Sigmoid colon (tissue), 7 donors: ENCODE measurements around the gene PRAF2. TPM values are rescaled to one million over a fixed set of nuclear protein-coding genes. Genes with fewer than 3 reads are reported as not detected.

ENCODE experiments used
- DNase-seq: peaks from one replicate; pipeline ENCODE4 v3.0.0-alpha.2; 2019
- H3K27ac ChIP-seq, 4 donors: fragments of 200-600 bp; sonication (generic); one replicate each; pipeline ENCODE4 v1.5.1; 2016 to 2019; ENCODE audit warnings: mild to moderate bottlenecking in 1 of 4
- H3K27me3 ChIP-seq, 3 donors: fragments of 200-600 bp; sonication (generic); one replicate each; pipeline ENCODE4 v1.5.1; 2019; ENCODE audit warnings: mild to moderate bottlenecking in 1 of 3
- H3K36me3 ChIP-seq, 4 donors: fragments of 200-600 bp; sonication (generic); one replicate each; pipeline ENCODE4 v1.5.1; 2016 to 2019
- H3K4me1 ChIP-seq, 4 donors: fragments of 200-600 bp; sonication (generic); one replicate each; pipeline ENCODE4 v1.5.1; 2017 to 2019
- H3K4me3 ChIP-seq, 4 donors: fragments of 200-600 bp; sonication (generic); one replicate each; pipeline ENCODE4 v1.5.1; 2017 to 2019; ENCODE audit warnings: mild to moderate bottlenecking in 2 of 4, moderate library complexity in 1 of 4
- H3K9me3 ChIP-seq, 4 donors: fragments of 200-600 bp in 3 of 4; sonication (generic) in 3 of 4; one replicate each; pipeline versions ENCODE4 v1.5.1 to v1.6.1; 2013 to 2019
- EP300 ChIP-seq, 4 donors: sonication (generic); formaldehyde crosslinking; IDR thresholded peaks; one replicate each; pipeline ENCODE4 v1.6.1; 2017; ENCODE audit warnings: antibody characterized with exemption in 4 of 4
- POLR2A ChIP-seq, 2 donors: fragments of 450-650 bp; IDR thresholded peaks; one replicate each; pipeline ENCODE4 v1.6.1; 2016; ENCODE audit warnings: antibody characterized with exemption in 2 of 2, mild to moderate bottlenecking in 2 of 2, moderate library complexity in 2 of 2
- POLR2AphosphoS5 ChIP-seq, 4 donors: sonication (generic); formaldehyde crosslinking; IDR thresholded peaks; one replicate each; pipeline ENCODE4 v1.6.1; 2017; ENCODE audit warnings: antibody characterized with exemption in 4 of 4
- WGBS, 2 donors: extraction: QIAGEN DNeasy Blood & Tissue Kit; methylation state at CpG; one replicate each; pipeline ENCODE4 v1.1.7; 2013; 5-methylcytosine and 5-hydroxymethylcytosine counted together
- intact Hi-C: fragments of 100-400 bp; cut with DNase I; formaldehyde crosslinking; loops from one replicate; pipeline ENCODE4 v1.15.1; 2023
- polyA plus RNA-seq, 3 donors: library from polyadenylated mRNA; stranded (reverse); fragments of 200-250 nt; gene quantifications; one replicate each; pipeline ENCODE4 v1.2.3, GENCODE V29; 2013
- total RNA-seq, 4 donors: library from RNA; depleted of rRNA; stranded (reverse); fragments of >200 nt; gene quantifications; one replicate each; pipeline ENCODE4 v1.1.0, GENCODE V29; 2016
- TF ChIP-seq, protein P1 (sequence below), 4 experiments: fragments of 450-650 bp in 3 of 4; fragments of 200-600 bp in 1 of 4; IDR thresholded peaks; one replicate each; pipeline ENCODE4 v1.5.1; 2016 to 2019; ENCODE audit warnings: antibody characterized with exemption in 4 of 4, mild to moderate bottlenecking in 3 of 4, moderate library complexity in 2 of 4
- donor health status: healthy with polysubstance abuse.
- donor health status: Bipolar disorder and iron deficiency.
- donor health status: healthy.

PRAF2 gene
- total and polyA plus RNA-seq, 7 donors = 2.8 to 20.2 (median 18.2) TPM

- no peak for DNase-seq
- H3K27ac ChIP-seq = peak overlapping the region; percentile 95 to 100 (median 98)
- H3K4me1 ChIP-seq = peaks cover 0 to 24% (median 22%) of the 10 kb centered on the region in 4 donors
- TF ChIP-seq, protein P1, sequence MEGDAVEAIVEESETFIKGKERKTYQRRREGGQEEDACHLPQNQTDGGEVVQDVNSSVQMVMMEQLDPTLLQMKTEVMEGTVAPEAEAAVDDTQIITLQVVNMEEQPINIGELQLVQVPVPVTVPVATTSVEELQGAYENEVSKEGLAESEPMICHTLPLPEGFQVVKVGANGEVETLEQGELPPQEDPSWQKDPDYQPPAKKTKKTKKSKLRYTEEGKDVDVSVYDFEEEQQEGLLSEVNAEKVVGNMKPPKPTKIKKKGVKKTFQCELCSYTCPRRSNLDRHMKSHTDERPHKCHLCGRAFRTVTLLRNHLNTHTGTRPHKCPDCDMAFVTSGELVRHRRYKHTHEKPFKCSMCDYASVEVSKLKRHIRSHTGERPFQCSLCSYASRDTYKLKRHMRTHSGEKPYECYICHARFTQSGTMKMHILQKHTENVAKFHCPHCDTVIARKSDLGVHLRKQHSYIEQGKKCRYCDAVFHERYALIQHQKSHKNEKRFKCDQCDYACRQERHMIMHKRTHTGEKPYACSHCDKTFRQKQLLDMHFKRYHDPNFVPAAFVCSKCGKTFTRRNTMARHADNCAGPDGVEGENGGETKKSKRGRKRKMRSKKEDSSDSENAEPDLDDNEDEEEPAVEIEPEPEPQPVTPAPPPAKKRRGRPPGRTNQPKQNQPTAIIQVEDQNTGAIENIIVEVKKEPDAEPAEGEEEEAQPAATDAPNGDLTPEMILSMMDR (IDR thresholded peaks at IDR 0.05) = no peak
- no peak for TF ChIP-seq POLR2AphosphoS5 (IDR thresholded peaks at IDR 0.05)
- TF ChIP-seq EP300 (IDR thresholded peaks at IDR 0.05) = no peak
- TF ChIP-seq POLR2A (IDR thresholded peaks at IDR 0.05) = no peak
- WGBS, 2 donors = 62 to 74% methylated on average over 7 of the region's 7 CpGs
- H3K4me3 ChIP-seq = peak overlapping the region; percentile 10 to 90 (median 76)
- H3K36me3 ChIP-seq = peaks cover 9 to 39% (median 16%) of the 10 kb centered on the region in 4 donors
- no peaks in the 10 kb centered on the region for H3K9me3 ChIP-seq
- no peaks in the 10 kb centered on the region for H3K27me3 ChIP-seq
- intact Hi-C loops = loop anchor here (5.0 to 10.0 kb wide), 3 partner anchors 123 to 1386 kb away; partner anchors contain the start of genes ELK1, MAGIX, PIM2 and UXT
These were observed 33.3 kb downstream of the PRAF2 start for GRCh38 chrX:49040376-49040955.

DNA sequence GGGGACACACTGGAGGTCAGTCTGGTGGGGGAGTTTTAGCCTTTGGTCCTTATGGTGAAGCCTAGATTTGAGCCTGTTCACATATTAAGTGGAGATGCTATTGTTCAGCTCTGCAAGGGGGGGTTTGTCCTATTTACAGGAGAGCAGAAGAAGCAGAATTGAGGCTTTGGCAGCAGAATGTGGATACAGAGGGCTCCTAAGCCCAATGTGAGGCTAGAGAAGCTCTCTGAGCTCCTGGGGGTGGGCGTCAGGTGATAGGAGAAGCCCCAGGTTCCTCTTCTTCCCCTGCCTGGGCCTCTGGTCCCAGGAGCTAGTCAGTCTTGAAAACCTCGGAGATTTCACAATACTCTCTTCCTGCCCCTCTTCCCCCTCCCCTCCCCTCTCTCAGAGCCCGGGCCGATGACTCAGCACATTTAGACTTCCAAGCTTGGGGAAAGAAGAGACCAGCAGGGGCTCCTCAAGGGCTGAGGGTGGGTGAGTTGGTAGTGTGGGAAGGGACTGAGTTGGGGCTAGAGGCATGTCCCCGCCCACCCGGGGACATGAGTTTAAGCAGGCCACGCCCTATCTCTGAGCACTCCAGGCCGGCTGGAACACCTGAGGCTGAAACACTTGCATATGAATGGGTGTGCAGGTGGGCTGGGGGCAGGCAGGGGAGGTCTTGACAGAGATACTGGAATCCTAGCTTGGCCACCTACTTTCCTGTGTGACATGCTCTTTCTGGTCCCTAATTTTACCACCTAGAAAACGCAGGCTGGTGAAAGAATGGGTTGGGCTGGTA is 34.0 kb downstream of the PRAF2 start:
- H3K27me3 ChIP-seq = no peaks in the 10 kb centered on the region
- H3K27ac ChIP-seq = peak overlapping the region; percentile 95 to 100 (median 98)
- DNase-seq = peak; percentile 93
- H3K36me3 ChIP-seq = peaks cover 9 to 40% (median 16%) of the 10 kb centered on the region in 4 donors
- H3K4me3 ChIP-seq = peak overlapping the region; percentile 10 to 90 (median 76)
- H3K4me1 ChIP-seq = peaks cover 0 to 24% (median 22%) of the 10 kb centered on the region in 4 donors
- no peaks in the 10 kb centered on the region for H3K9me3 ChIP-seq
- intact Hi-C loops = loop anchor here (5.0 to 10.0 kb wide), 4 partner anchors 37 to 1385 kb away; partner anchors contain the start of genes ELK1, GRIPAP1, MAGIX and PIM2
- TF ChIP-seq POLR2AphosphoS5 (IDR thresholded peaks at IDR 0.05) = peak in 2 of 4 donors; percentile 23 to 38
- TF ChIP-seq, protein P1 (IDR thresholded peaks at IDR 0.05) = no peak
- no peak for TF ChIP-seq EP300 (IDR thresholded peaks at IDR 0.05)
- TF ChIP-seq POLR2A (IDR thresholded peaks at IDR 0.05) = no peak
- 14 to 16% methylated on average over 9 of the region's 9 CpGs for WGBS, 2 donors

DNA sequence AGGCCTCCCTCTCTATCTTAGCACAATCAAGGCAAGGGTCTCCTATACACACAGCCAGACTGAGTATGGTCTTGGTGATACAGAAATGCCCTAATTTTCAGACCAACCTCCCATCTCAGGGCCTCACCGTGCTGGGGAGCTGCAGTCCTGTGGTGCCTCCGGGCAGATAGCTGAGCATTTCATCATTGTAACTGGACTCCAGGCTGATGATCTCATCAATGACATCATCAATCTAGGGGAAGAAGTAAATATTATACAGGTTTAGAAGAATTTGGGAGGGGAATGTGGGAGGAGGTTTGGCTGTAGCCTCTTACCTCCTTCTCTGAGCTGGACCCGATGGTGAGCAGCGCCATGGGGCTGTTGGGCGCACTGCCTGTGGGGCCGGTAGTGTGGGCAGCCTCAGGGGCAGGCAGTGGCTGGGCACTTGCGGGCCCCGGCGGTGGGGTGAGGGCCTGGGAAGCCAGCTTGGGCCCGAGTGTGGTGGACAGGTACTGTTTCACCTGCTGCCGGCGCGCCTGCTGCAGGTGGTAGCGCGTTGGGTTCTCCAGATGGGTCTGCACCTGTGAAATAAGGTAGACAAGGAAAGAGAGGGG is 35.8 kb downstream of the PRAF2 start:
- H3K27ac ChIP-seq = peak overlapping the region in 3 of 4 donors; percentile 95 to 100 (median 99)
- TF ChIP-seq EP300 (IDR thresholded peaks at IDR 0.05) = no peak
- TF ChIP-seq POLR2AphosphoS5 (IDR thresholded peaks at IDR 0.05) = no peak
- TF ChIP-seq, protein P1 (IDR thresholded peaks at IDR 0.05) = no peak
- no peak for TF ChIP-seq POLR2A (IDR thresholded peaks at IDR 0.05)
- H3K9me3 ChIP-seq = no peaks in the 10 kb centered on the region
- intact Hi-C loops = loop anchor here (5.0 kb wide), 1 partner anchor 36 kb away; the partner anchor contains the start of gene GRIPAP1
- 96 to 97% methylated on average over 15 of the region's 15 CpGs for WGBS, 2 donors
- no peak for DNase-seq
- H3K4me3 ChIP-seq = no peak overlapping the region
- H3K4me1 ChIP-seq = peaks cover 0 to 35% (median 28%) of the 10 kb centered on the region in 4 donors
- peaks cover 9 to 57% (median 24%) of the 10 kb centered on the region in 4 donors for H3K36me3 ChIP-seq
- no peaks in the 10 kb centered on the region for H3K27me3 ChIP-seq

- DNase-seq = no peak
- Histone ChIP-seq H3K9me3 (no peaks in the 10 kb centered on the region), H3K4me3 (no peak overlapping the region), H3K27me3 (no peaks in the 10 kb centered on the region), H3K36me3 (peaks cover 8 to 49% (median 10%) of the 10 kb centered on the region in 4 donors), H3K27ac (no peak overlapping the region), H3K4me1 (peaks cover 0 to 15% (median 4%) of the 10 kb centered on the region in 4 donors)
- TF ChIP-seq, protein P1 (IDR thresholded peaks at IDR 0.05) = no peak
- TF ChIP-seq POLR2AphosphoS5 (IDR thresholded peaks at IDR 0.05) (no peak), POLR2A (IDR thresholded peaks at IDR 0.05) (no peak), EP300 (IDR thresholded peaks at IDR 0.05) (no peak)
- WGBS, 2 donors = 69 to 75% methylated on average over 6 of the region's 6 CpGs
- intact Hi-C loops = no loop called here
These were observed 43.5 kb downstream of the PRAF2 start for GRCh38 chrX:49030283-49030682.
